Upper lobe of left lung (tissue), 4 donors: ENCODE measurements around the gene MFSD8.

Source experiments
- CTCF ChIP-seq, 6 experiments: fragments of 450-650 bp in 4 of 6; fragments of 200-600 bp in 2 of 6; sonication (generic) in 2 of 6; IDR thresholded peaks; one replicate each; pipeline ENCODE4 v1.5.1; 2016 to 2019; ENCODE audit warnings: antibody characterized with exemption in 6 of 6
- EP300 ChIP-seq, 4 donors: sonication (generic); formaldehyde crosslinking; IDR thresholded peaks; one replicate each; pipeline ENCODE4 v1.5.1; 2017; ENCODE audit warnings: antibody characterized with exemption in 4 of 4, control low read depth in 2 of 4
- POLR2A ChIP-seq, 4 donors: fragments of 450-650 bp; IDR thresholded peaks; one replicate each; pipeline ENCODE4 v1.5.1; 2016 to 2017; ENCODE audit warnings: antibody characterized with exemption in 4 of 4, mild to moderate bottlenecking in 2 of 4

GRCh38 chr4:127916512-127916911 lies 48.5 kb downstream of the MFSD8 start:
- TF ChIP-seq CTCF (IDR thresholded peaks at IDR 0.05) (no peak), EP300 (IDR thresholded peaks at IDR 0.05) (no peak), POLR2A (IDR thresholded peaks at IDR 0.05) (no peak)
